BLaER1 (cell line): ENCODE results near the gene LIN37.
"Not testable (repeated sequence)": the region's sequence is repeated elsewhere in the genome, so short reads cannot be mapped to it uniquely, and the experiment has no call there.

Experiments used
- H3K27ac ChIP-seq: shearing (Covaris generic); formaldehyde crosslinking; 2 replicates; pipeline ENCODE4 v1.8.1; 2022
- H3K27me3 ChIP-seq: shearing (Covaris generic); formaldehyde crosslinking; 2 replicates; pipeline ENCODE4 v1.8.1; 2022
- H3K36me3 ChIP-seq: shearing (Covaris generic); formaldehyde crosslinking; 2 replicates; pipeline ENCODE4 v1.8.1; 2022
- H3K4me1 ChIP-seq: shearing (Covaris generic); formaldehyde crosslinking; 2 replicates; pipeline ENCODE4 v1.8.1; 2022
- H3K4me2 ChIP-seq: shearing (Covaris generic); formaldehyde crosslinking; 2 replicates; pipeline ENCODE4 v1.8.1; 2022
- H3K4me3 ChIP-seq: shearing (Covaris generic); formaldehyde crosslinking; 2 replicates; pipeline ENCODE4 v1.8.1; 2022
- H3K9ac ChIP-seq: shearing (Covaris generic); formaldehyde crosslinking; 2 replicates; pipeline ENCODE4 v1.8.1; 2022
- H3K9me3 ChIP-seq: shearing (Covaris generic); formaldehyde crosslinking; 2 replicates; pipeline ENCODE4 v1.8.1; 2022
- H4K20me1 ChIP-seq: shearing (Covaris generic); formaldehyde crosslinking; 2 replicates; pipeline ENCODE4 v1.8.1; 2022
- Cebpa-rat ChIP-seq: shearing (Covaris generic); IDR thresholded peaks from 2 replicates; pipeline ENCODE4 v1.8.1; 2022

The LIN37 gene

DNA sequence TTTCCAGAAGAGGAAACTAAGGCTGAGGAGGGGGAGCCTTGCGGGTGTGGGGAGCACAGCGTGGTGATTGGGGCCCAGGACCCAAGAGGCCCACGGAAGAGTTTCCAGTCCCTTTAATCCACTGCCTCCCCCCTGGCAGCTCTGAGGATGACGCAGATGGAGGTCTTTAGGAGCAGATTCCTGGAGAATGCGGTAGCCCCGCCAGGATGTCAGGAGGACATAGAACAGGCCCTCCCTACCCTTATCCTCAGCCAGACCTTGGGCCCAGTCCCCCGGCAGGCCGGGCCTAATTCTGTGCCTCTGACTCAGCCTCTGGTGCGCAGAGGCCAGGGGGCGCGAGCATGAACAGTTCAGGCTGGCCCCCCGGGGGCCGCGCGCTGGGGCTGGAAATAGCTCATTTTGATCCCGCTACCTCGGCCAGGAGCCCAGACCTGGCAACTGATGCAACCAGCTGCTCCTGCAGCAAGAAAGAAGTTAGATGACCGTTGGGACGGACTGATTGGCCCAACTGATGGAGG, 8.9 kb downstream of the LIN37 start:
- Histone ChIP-seq H3K4me1 (peaks cover 27% of the 10 kb centered on the region), H3K36me3 (peaks cover 55% of the 10 kb centered on the region), H3K4me3 (peak overlapping the region; percentile 95), H3K9ac (peak overlapping the region; percentile 82), H3K9me3 (no peaks in the 10 kb centered on the region), H3K27me3 (no peaks in the 10 kb centered on the region), H3K27ac (peak overlapping the region; percentile 87), H3K4me2 (peak overlapping the region; percentile 98), H4K20me1 (peaks cover 11% of the 10 kb centered on the region)
- no peak for TF ChIP-seq Cebpa-rat

GRCh38 chr19:35757749-35758608, 9.6 kb downstream of the LIN37 start, which contains the start of gene PROSER3:
PROSER3 (plus strand) TSS chr19:35758176; CDS start chr19:35758216, 40 bp downstream.
- no peak for TF ChIP-seq Cebpa-rat
- peak within 1 kb of the TSS; percentile 96 for H3K27ac ChIP-seq
- peaks cover 55% of the 10 kb centered on the region for H3K36me3 ChIP-seq

GRCh38 chr19:35759697-35760096, 11.3 kb downstream of the LIN37 start:
- H3K36me3 ChIP-seq, result peaks cover 57% of the 10 kb centered on the region
- H3K4me2 ChIP-seq, result peak overlapping the region; percentile 85
- peaks cover 27% of the 10 kb centered on the region for H3K4me1 ChIP-seq
- no peak for TF ChIP-seq Cebpa-rat
- H4K20me1 ChIP-seq, result peaks cover 11% of the 10 kb centered on the region
- H3K9me3 ChIP-seq, result no peaks in the 10 kb centered on the region
- no peak overlapping the region for H3K27ac ChIP-seq
- no peaks in the 10 kb centered on the region for H3K27me3 ChIP-seq
- H3K4me3 ChIP-seq, result no peak overlapping the region
- H3K9ac ChIP-seq, result peak overlapping the region; percentile 94

More at GRCh38 chr19:35757749-35758608, 9.6 kb downstream of the LIN37 start, which contains the start of gene PROSER3:
- H3K27me3 ChIP-seq, result no peaks in the 10 kb centered on the region
- H3K4me2 ChIP-seq, result peak within 1 kb of the TSS; percentile 98
- peak within 1 kb of the TSS; percentile 95 for H3K4me3 ChIP-seq
- H4K20me1 ChIP-seq, result peaks cover 11% of the 10 kb centered on the region
- no peaks in the 10 kb centered on the region for H3K9me3 ChIP-seq
- H3K9ac ChIP-seq, result peak within 1 kb of the TSS; percentile 94
- H3K4me1 ChIP-seq, result peaks cover 27% of the 10 kb centered on the region

DNA sequence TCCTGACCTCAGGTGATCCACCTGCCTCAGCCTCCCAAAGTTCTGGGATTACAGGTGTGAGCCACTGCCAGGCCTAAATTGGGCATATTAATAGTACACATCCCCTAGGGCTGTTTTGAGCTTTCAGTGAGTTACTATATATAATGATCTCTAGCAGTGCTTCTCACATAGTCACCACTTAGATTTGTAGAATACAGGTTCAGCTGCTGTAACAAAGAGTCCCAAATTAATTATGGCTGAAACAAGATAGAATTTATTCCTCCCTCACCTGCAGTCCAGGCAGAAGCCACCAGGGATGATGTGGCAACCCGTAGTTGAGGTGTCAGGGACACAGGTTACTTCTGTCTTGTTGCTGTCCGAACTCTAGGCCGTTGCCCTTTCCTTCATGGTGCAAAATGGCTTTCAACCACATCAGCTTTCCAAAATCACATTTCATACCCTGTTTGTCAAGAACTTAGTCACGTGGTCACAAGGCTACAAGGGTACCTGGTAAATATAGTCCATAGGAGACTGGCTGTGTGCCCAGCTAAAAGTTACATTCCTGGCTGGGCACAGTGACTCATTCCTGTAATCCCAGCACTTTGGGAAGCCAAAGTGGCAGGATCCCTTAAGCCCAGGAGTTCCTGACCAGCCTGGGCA, 12.5 kb downstream of the LIN37 start:
- Histone ChIP-seq H3K9ac (no peak overlapping the region), H3K36me3 (peaks cover 63% of the 10 kb centered on the region), H3K27ac (no peak overlapping the region), H3K9me3 (no peaks in the 10 kb centered on the region), H3K27me3 (no peaks in the 10 kb centered on the region), H3K4me2 (no peak overlapping the region), H3K4me1 (peaks cover 27% of the 10 kb centered on the region), H3K4me3 (no peak overlapping the region), H4K20me1 (peaks cover 11% of the 10 kb centered on the region)
- no peak for TF ChIP-seq Cebpa-rat

- Histone ChIP-seq H3K9ac (no peak overlapping the region), H3K27ac (no peak overlapping the region), H3K4me3 (no peak overlapping the region), H4K20me1 (peaks cover 3% of the 10 kb centered on the region; the same call in 1 of the 2 replicates), H3K4me1 (peaks cover 41% of the 10 kb centered on the region), H3K27me3 (no peaks in the 10 kb centered on the region), H3K36me3 (peaks cover 67% of the 10 kb centered on the region), H3K4me2 (no peak overlapping the region), H3K9me3 (no peaks in the 10 kb centered on the region)
- TF ChIP-seq Cebpa-rat, result no peak
Observed at GRCh38 chr19:35764432-35765315, 16.3 kb downstream of the LIN37 start.

DNA sequence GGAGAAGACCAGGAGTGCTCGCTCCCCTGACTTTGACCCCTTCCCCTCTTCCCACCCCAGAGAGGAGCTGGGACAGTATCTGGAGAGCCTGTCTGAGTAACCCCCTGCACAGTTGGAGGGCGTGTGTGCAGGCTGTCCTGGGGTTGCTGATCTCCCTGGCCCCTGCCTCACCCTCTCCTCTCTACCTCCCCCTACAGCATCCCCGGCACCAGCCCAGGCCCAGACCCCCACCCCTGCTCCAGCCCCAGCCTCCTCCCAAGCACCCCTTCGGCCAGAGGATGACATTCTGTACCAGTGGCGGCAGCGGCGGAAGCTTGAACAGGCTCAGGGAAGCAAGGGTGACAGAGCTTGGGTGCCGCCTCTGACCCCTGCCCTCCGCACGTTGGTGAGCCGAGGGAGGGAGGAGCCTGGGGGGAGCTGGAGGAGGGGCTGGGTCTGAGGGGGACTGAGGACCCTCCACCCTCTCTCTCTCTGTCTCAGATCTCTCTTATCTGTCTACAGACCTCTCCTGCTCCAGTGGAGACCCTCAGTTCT, 18.3 kb downstream of the LIN37 start:
- Histone ChIP-seq H3K27me3 (no peaks in the 10 kb centered on the region), H4K20me1 (no peaks in the 10 kb centered on the region), H3K36me3 (peaks cover 47% of the 10 kb centered on the region), H3K4me3 (no peak overlapping the region), H3K9ac (peak overlapping the region; percentile 66; the same call in 1 of the 2 replicates), H3K4me1 (peaks cover 39% of the 10 kb centered on the region), H3K4me2 (peak overlapping the region; percentile 96), H3K9me3 (no peaks in the 10 kb centered on the region), H3K27ac (peak overlapping the region; percentile 87)
- TF ChIP-seq Cebpa-rat, result no peak

DNA sequence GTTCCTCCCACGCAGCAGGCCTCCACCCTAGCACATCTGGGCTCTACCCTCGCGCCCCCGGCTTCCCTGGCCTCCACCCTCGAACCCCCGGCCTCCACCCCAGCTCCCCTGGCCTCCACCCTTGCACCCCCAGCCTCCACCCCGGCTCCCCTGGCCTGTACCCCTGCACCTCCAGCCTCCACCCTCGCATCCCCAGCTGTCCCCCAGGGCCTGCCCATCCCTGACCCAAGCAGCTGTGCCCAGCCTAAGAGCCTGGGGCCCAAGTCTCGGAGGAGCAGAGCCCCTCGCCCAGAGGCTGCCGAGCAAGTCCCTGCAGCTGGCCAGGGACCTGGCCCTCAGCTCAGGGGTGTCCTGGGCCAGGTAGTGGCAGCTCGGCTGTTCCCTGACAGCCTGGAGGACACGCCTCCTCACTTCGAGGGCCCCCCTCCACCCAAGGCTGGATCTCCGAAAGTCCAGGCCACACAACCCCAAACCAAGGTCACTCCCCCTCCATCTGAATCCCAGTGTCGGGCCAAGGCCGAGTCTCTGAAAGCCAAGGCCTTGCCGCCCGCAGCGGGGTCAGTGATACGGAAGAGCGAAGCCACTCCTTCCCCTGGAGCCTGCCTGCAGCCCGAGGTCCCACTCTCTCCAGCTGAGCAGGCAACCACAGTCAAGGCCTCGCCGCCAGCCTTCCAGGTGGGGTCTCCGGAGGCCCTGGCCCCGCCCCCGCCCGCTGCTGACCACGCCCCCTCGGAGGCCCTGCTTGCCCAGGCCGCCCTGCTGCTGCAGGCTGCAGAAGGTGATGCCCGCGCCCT, 19.1 kb downstream of the LIN37 start:
- Histone ChIP-seq H3K4me3 (peak overlapping the region; percentile 51), H3K36me3 (peaks cover 39% of the 10 kb centered on the region), H3K9me3 (no peaks in the 10 kb centered on the region), H4K20me1 (no peaks in the 10 kb centered on the region), H3K9ac (peak overlapping the region; percentile 66), H3K27ac (peak overlapping the region; percentile 87), H3K4me2 (peak overlapping the region; percentile 96), H3K4me1 (peaks cover 39% of the 10 kb centered on the region), H3K27me3 (no peaks in the 10 kb centered on the region)
- TF ChIP-seq Cebpa-rat, result no peak

GRCh38 chr19:35768082-35768421, 19.7 kb downstream of the LIN37 start:
- Histone ChIP-seq H4K20me1 (no peaks in the 10 kb centered on the region), H3K9ac (peak overlapping the region; percentile 55), H3K27ac (peak overlapping the region; percentile 67), H3K4me2 (peak overlapping the region; percentile 96), H3K36me3 (peaks cover 33% of the 10 kb centered on the region), H3K4me3 (peak overlapping the region; percentile 51), H3K27me3 (no peaks in the 10 kb centered on the region), H3K9me3 (no peaks in the 10 kb centered on the region), H3K4me1 (peaks cover 39% of the 10 kb centered on the region)
- no peak for TF ChIP-seq Cebpa-rat

- H3K9me3 ChIP-seq, H3K27me3 ChIP-seq, H3K36me3 ChIP-seq, H3K9ac ChIP-seq, H3K4me3 ChIP-seq, H3K4me2 ChIP-seq, H3K27ac ChIP-seq: not testable (repeated sequence)
- peaks cover 13% of the 10 kb centered on the region for H4K20me1 ChIP-seq
- peaks cover 46% of the 10 kb centered on the region for H3K4me1 ChIP-seq
Observed at GRCh38 chr19:35772362-35772761, 24.0 kb downstream of the LIN37 start.
